OCI-LY1 (cell line): ENCODE measurements around the gene C3.

ENCODE experiments used
- H2AFZ ChIP-seq: fragments of 200-600 bp; sonication (generic), shearing (Covaris generic); 2 replicates; pipeline ENCODE4 v1.6.0; 2014; ENCODE audit warnings: antibody characterized with exemption, mild to moderate bottlenecking, low read length
- H3F3A ChIP-seq: fragments of 200-600 bp; sonication (generic), shearing (Covaris generic); 2 replicates; pipeline ENCODE4 v1.6.0; 2014; ENCODE audit warnings: mild to moderate bottlenecking, antibody characterized with exemption, low read length, moderate library complexity; ENCODE audit not compliant: insufficient read depth
- H3K27ac ChIP-seq: fragments of 200-600 bp; sonication (generic); 2 replicates; pipeline ENCODE4 v1.5.1; 2014; ENCODE audit warnings: low read length, mixed run types, mild to moderate bottlenecking, low read depth; ENCODE audit not compliant: poor library complexity, severe bottlenecking
- H3K27me3 ChIP-seq: fragments of 200-600 bp; sonication (generic); 2 replicates; pipeline ENCODE4 v1.6.0; 2014; ENCODE audit warnings: antibody characterized with exemption, mild to moderate bottlenecking, low read length, moderate library complexity; ENCODE audit not compliant: insufficient read depth
- H3K36me3 ChIP-seq: fragments of 200-600 bp; sonication (generic); 2 replicates; pipeline ENCODE4 v1.6.1; 2014; ENCODE audit warnings: mild to moderate bottlenecking, antibody characterized with exemption, low read length, moderate library complexity, mixed read lengths; ENCODE audit not compliant: insufficient read depth
- H3K4me1 ChIP-seq: fragments of 200-600 bp; sonication (generic); 2 replicates; pipeline ENCODE4 v1.5.1; 2014; ENCODE audit warnings: mild to moderate bottlenecking, low read length, moderate library complexity; ENCODE audit not compliant: insufficient read depth, severe bottlenecking
- H3K4me2 ChIP-seq: fragments of 200-600 bp; sonication (generic), shearing (Covaris generic); 2 replicates; pipeline ENCODE4 v1.6.1; 2014; ENCODE audit warnings: low read length
- H3K4me3 ChIP-seq: fragments of 200-600 bp; sonication (generic); 2 replicates; pipeline ENCODE4 v1.5.1; 2014; ENCODE audit warnings: low read length, low read depth, mild to moderate bottlenecking, mixed read lengths; ENCODE audit not compliant: poor library complexity, severe bottlenecking
- H3K79me2 ChIP-seq: fragments of 200-600 bp; shearing (Covaris generic); 2 replicates; pipeline ENCODE4 v1.6.1; 2016; ENCODE audit warnings: mixed run types, low read length, mixed read lengths; ENCODE audit not compliant: insufficient read depth
- H3K9ac ChIP-seq: fragments of 200-600 bp; sonication (generic), shearing (Covaris generic); 2 replicates; pipeline ENCODE4 v1.6.1; 2014; ENCODE audit warnings: mild to moderate bottlenecking, low read length, mixed read lengths
- H3K9me2 ChIP-seq: fragments of 200-600 bp; sonication (generic), shearing (Covaris generic); 2 replicates; pipeline ENCODE4 v1.6.1; 2014; ENCODE audit warnings: low read depth, mild to moderate bottlenecking, low read length, mixed read lengths
- H3K9me3 ChIP-seq: fragments of 200-600 bp; shearing (Covaris generic); 2 replicates; pipeline ENCODE4 v1.6.1; 2014; ENCODE audit warnings: low read length, mixed read lengths
- H4K20me1 ChIP-seq: fragments of 200-600 bp; sonication (generic), shearing (Covaris generic); 2 replicates; pipeline ENCODE4 v1.6.0; 2016; ENCODE audit warnings: mild to moderate bottlenecking, low read length; ENCODE audit not compliant: insufficient read depth
- EZH2 ChIP-seq: fragments of 200-600 bp; sonication (generic), shearing (Covaris generic); IDR thresholded peaks from 2 replicates; pipeline ENCODE4 v1.8.0; 2017; ENCODE audit warnings: borderline replicate concordance, mixed run types, mild to moderate bottlenecking, antibody characterized with exemption, low read length, moderate library complexity, mixed read lengths
- TF ChIP-seq, protein P1 (sequence below): fragments of 200-600 bp; sonication (generic), shearing (Covaris generic); IDR thresholded peaks from 2 replicates; pipeline ENCODE4 v1.5.1; 2017; ENCODE audit warnings: mild to moderate bottlenecking, antibody characterized with exemption, low read length, moderate library complexity, mixed read lengths

C3 gene

GRCh38 chr19:6712231-6712630 lies 8.2 kb downstream of the C3 start:
- Histone ChIP-seq H3K36me3 (no peaks in the 10 kb centered on the region), H3F3A (no peaks in the 10 kb centered on the region), H3K9ac (no peak overlapping the region), H3K9me2 (no peaks in the 10 kb centered on the region), H3K27ac (no peak overlapping the region), H3K27me3 (no peaks in the 10 kb centered on the region; the same call in 1 of the 2 replicates), H3K4me2 (no peak overlapping the region), H3K79me2 (no peaks in the 10 kb centered on the region), H2AFZ (no peak overlapping the region), H4K20me1 (no peaks in the 10 kb centered on the region), H3K4me3 (no peak overlapping the region), H3K4me1 (no peaks in the 10 kb centered on the region), H3K9me3 (no peaks in the 10 kb centered on the region)
- TF ChIP-seq EZH2, result no peak
- TF ChIP-seq, protein P1, sequence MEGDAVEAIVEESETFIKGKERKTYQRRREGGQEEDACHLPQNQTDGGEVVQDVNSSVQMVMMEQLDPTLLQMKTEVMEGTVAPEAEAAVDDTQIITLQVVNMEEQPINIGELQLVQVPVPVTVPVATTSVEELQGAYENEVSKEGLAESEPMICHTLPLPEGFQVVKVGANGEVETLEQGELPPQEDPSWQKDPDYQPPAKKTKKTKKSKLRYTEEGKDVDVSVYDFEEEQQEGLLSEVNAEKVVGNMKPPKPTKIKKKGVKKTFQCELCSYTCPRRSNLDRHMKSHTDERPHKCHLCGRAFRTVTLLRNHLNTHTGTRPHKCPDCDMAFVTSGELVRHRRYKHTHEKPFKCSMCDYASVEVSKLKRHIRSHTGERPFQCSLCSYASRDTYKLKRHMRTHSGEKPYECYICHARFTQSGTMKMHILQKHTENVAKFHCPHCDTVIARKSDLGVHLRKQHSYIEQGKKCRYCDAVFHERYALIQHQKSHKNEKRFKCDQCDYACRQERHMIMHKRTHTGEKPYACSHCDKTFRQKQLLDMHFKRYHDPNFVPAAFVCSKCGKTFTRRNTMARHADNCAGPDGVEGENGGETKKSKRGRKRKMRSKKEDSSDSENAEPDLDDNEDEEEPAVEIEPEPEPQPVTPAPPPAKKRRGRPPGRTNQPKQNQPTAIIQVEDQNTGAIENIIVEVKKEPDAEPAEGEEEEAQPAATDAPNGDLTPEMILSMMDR, result no peak

DNA sequence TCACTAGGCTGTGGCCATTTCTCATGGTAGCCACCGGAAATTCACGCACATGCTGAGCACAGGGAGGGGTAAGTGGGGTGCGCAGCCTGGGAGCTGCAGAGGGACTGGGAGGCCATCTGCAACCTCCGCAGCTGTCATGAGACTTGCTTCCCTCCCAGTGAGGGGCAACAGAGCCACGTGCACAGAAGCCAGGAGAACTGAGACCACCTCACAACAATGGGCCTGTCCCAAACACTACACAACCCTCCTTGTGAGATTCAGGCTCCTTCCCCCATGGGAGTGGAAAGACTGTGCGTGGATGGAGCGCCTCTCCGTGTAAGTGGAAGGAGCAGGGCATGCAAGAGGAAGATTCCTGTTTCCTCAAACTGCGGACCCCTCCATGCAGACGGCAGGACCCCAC lies 8.8 kb downstream of the C3 start:
- Histone ChIP-seq H3F3A (no peaks in the 10 kb centered on the region), H3K9ac (no peak overlapping the region), H3K4me2 (no peak overlapping the region), H3K36me3 (no peaks in the 10 kb centered on the region), H3K79me2 (no peaks in the 10 kb centered on the region), H2AFZ (no peak overlapping the region), H3K4me1 (no peaks in the 10 kb centered on the region), H4K20me1 (no peaks in the 10 kb centered on the region), H3K4me3 (no peak overlapping the region), H3K9me3 (no peaks in the 10 kb centered on the region), H3K27me3 (no peaks in the 10 kb centered on the region; the same call in 1 of the 2 replicates), H3K27ac (no peak overlapping the region), H3K9me2 (no peaks in the 10 kb centered on the region)
- TF ChIP-seq, protein P1, result no peak
- TF ChIP-seq EZH2, result no peak

- Histone ChIP-seq H3K4me1 (no peaks in the 10 kb centered on the region), H3K27me3 (no peaks in the 10 kb centered on the region; the same call in 1 of the 2 replicates), H3K9me3 (no peaks in the 10 kb centered on the region), H2AFZ (no peak overlapping the region), H3K27ac (no peak overlapping the region), H3F3A (no peaks in the 10 kb centered on the region), H3K79me2 (no peaks in the 10 kb centered on the region), H4K20me1 (no peaks in the 10 kb centered on the region), H3K36me3 (no peaks in the 10 kb centered on the region), H3K9me2 (no peaks in the 10 kb centered on the region), H3K4me2 (no peak overlapping the region), H3K9ac (no peak overlapping the region), H3K4me3 (no peak overlapping the region)
- TF ChIP-seq, protein P1, result no peak
- TF ChIP-seq EZH2, result no peak
Observed at GRCh38 chr19:6711078-6711361, 9.4 kb downstream of the C3 start.
